Measurements from ENCODE around the gene ANKLE2.

DNA sequence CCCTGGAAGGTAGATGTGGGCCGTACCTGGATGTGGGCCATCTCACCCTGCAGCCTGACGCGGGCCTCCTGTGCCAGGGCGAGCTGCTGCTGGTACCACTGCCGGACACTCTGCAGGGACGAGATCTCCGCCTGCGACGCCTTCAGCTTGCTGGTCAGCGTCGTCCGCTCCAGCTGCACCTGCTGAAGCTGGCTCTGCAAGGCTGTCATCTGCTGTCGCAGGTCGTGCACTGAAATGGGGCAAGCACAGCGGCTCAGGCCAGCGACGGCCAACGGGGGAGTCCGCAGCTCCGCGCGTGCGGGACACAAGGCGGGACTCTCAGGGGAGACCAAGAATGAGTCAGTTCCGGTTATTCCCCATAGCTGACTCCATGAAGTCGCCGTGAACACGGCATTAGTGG is 40.1 kb upstream of the ANKLE2 start:
- TF ChIP-seq FOXM1 (IDR thresholded peaks at IDR 0.05; ENCODE audit: borderline replicate concordance) (no peak), ELF4 (IDR thresholded peaks at IDR 0.05) (no peak), SUZ12 (IDR thresholded peaks at IDR 0.05) (no peak), FOXK2 (IDR thresholded peaks at IDR 0.05) (no peak), TARDBP (IDR thresholded peaks at IDR 0.05) (no peak), SP1 (IDR thresholded peaks at IDR 0.05) (no peak), FOXA1 (IDR thresholded peaks at IDR 0.05) (no peak), BHLHE40 (IDR thresholded peaks at IDR 0.05; ENCODE audit: borderline replicate concordance) (no peak), NFRKB (IDR thresholded peaks at IDR 0.05) (no peak), HDGF (IDR thresholded peaks at IDR 0.05; ENCODE audit: borderline replicate concordance) (no peak)
- TF ChIP-seq, protein P1, sequence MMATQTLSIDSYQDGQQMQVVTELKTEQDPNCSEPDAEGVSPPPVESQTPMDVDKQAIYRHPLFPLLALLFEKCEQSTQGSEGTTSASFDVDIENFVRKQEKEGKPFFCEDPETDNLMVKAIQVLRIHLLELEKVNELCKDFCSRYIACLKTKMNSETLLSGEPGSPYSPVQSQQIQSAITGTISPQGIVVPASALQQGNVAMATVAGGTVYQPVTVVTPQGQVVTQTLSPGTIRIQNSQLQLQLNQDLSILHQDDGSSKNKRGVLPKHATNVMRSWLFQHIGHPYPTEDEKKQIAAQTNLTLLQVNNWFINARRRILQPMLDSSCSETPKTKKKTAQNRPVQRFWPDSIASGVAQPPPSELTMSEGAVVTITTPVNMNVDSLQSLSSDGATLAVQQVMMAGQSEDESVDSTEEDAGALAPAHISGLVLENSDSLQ (IDR thresholded peaks at IDR 0.05): no peak
